ENCODE data around the gene GUCA1C.

The GUCA1C gene

GRCh38 chr3:108953700-108954099 is at the start of gene GUCA1C:
Gene GUCA1C (minus strand): TSS chr3:108953879. CDS start chr3:108953762, 117 bp downstream.
- no peak for TF ChIP-seq CTCF (IDR thresholded peaks at IDR 0.05; ENCODE audit: low read depth, low read length)
- H3K4me3 ChIP-seq (ENCODE audit: low read depth, low read length): no peak within 1 kb of the TSS
- DNase-seq (ENCODE audit: low read depth, low spot score): no peak
- in situ Hi-C loops (cut with HindIII; ENCODE audit: low sequenced_read_pairs): no loop called here

GRCh38 chr3:108998436-108998835 is 44.8 kb upstream of the GUCA1C start:
- DNase-seq (ENCODE audit: low read depth, low spot score): no peak
- in situ Hi-C loops (cut with HindIII; ENCODE audit: low sequenced_read_pairs): no loop called here
- no peak overlapping the region for H3K4me3 ChIP-seq (ENCODE audit: low read depth, low read length)
- TF ChIP-seq CTCF (IDR thresholded peaks at IDR 0.05; ENCODE audit: low read depth, low read length): no peak

- TF ChIP-seq CTCF (IDR thresholded peaks at IDR 0.05; ENCODE audit: low read depth, low read length): no peak
- in situ Hi-C loops (cut with HindIII; ENCODE audit: low sequenced_read_pairs): no loop called here
- DNase-seq (ENCODE audit: low read depth, low spot score): no peak
- H3K4me3 ChIP-seq (ENCODE audit: low read depth, low read length): no peak overlapping the region
Observed at GRCh38 chr3:108985844-108986243, 32.2 kb upstream of the GUCA1C start.

- DNase-seq (ENCODE audit: low read depth, low spot score): no peak
- in situ Hi-C loops (cut with HindIII; ENCODE audit: low sequenced_read_pairs): no loop called here
- TF ChIP-seq CTCF (IDR thresholded peaks at IDR 0.05; ENCODE audit: low read depth, low read length): no peak
- no peak overlapping the region for H3K4me3 ChIP-seq (ENCODE audit: low read depth, low read length)
Observed at GRCh38 chr3:108983051-108983450, 29.4 kb upstream of the GUCA1C start.

GRCh38 chr3:108976058-108976457 is 22.4 kb upstream of the GUCA1C start:
- H3K4me3 ChIP-seq (ENCODE audit: low read depth, low read length): no peak overlapping the region
- no peak for TF ChIP-seq CTCF (IDR thresholded peaks at IDR 0.05; ENCODE audit: low read depth, low read length)
- in situ Hi-C loops (cut with HindIII; ENCODE audit: low sequenced_read_pairs): no loop called here
- no peak for DNase-seq (ENCODE audit: low read depth, low spot score)

- no peak for DNase-seq (ENCODE audit: low read depth, low spot score)
- no peak for TF ChIP-seq CTCF (IDR thresholded peaks at IDR 0.05; ENCODE audit: low read depth, low read length)
- no peak overlapping the region for H3K4me3 ChIP-seq (ENCODE audit: low read depth, low read length)
- in situ Hi-C loops (cut with HindIII; ENCODE audit: low sequenced_read_pairs): no loop called here
Observed at GRCh38 chr3:108973019-108973418, 19.3 kb upstream of the GUCA1C start.

GRCh38 chr3:108972482-108972881 is 18.8 kb upstream of the GUCA1C start:
- in situ Hi-C loops (cut with HindIII; ENCODE audit: low sequenced_read_pairs): no loop called here
- no peak for TF ChIP-seq CTCF (IDR thresholded peaks at IDR 0.05; ENCODE audit: low read depth, low read length)
- no peak for DNase-seq (ENCODE audit: low read depth, low spot score)
- H3K4me3 ChIP-seq (ENCODE audit: low read depth, low read length): no peak overlapping the region

All from astrocyte of the spinal cord (primary cell).